Tracheal epithelial cell (primary cell): Measurements from ENCODE around the gene CDHR5. TPM values are rescaled to one million over a fixed set of nuclear protein-coding genes. Genes with fewer than 3 reads are reported as not detected.

Experiments
- total RNA-seq: library from RNA; depleted of rRNA; stranded (reverse); fragments of >200 nt; gene quantifications from 2 replicates; pipeline ENCODE4 v1.2.1, GENCODE V29; 2014

The CDHR5 gene
- not detected in 2 replicates for total RNA-seq

GRCh38 chr11:624705-625635 lies at the start of gene CDHR5:
Gene CDHR5 (minus strand): TSS chr11:624955. CDS start chr11:624902, 53 bp downstream.

GRCh38 chr11:636511-637332 lies 12.0 kb upstream of the CDHR5 start, which contains the start of gene DRD4:
Gene DRD4 (plus strand): TSS chr11:637269. CDS start chr11:637305, 36 bp downstream.

GRCh38 chr11:626475-627307 lies 1.9 kb upstream of the CDHR5 start, which contains the start of gene SCT:
Gene SCT (minus strand): TSS chr11:627181. CDS start chr11:627143, 38 bp downstream.

GRCh38 chr11:615504-616319 lies 9.0 kb downstream of the CDHR5 start, which contains the start of gene IRF7:
Gene IRF7 (minus strand): TSS chr11:615950. CDS start chr11:615364, 586 bp downstream.

GRCh38 chr11:575996-576768 lies 48.6 kb downstream of the CDHR5 start, which contains the start of gene PHRF1:
Gene PHRF1 (plus strand): TSS chr11:576470. CDS start chr11:581513, 5,043 bp downstream.

Other genes with a start within 250 kb of the CDHR5 start
- 290 and 382 TPM in 2 replicates for gene PKP3, start 230.7 kb downstream of the CDHR5 start, total RNA-seq
- 16.9 and 26.4 TPM in 2 replicates for gene SIGIRR, start 210.0 kb downstream of the CDHR5 start, total RNA-seq
- 7.7 and 16.4 TPM in 2 replicates for gene ANO9, start 182.9 kb downstream of the CDHR5 start, total RNA-seq
- gene PTDSS2, start 174.7 kb downstream of the CDHR5 start, total RNA-seq, result 35.7 and 42.2 TPM in 2 replicates
- 433 and 438 TPM in 2 replicates for gene RNH1, start 117.7 kb downstream of the CDHR5 start, total RNA-seq
- 85.5 and 92.5 TPM in 2 replicates for gene HRAS, start 89.4 kb downstream of the CDHR5 start, total RNA-seq
- gene LRRC56, start 87.4 kb downstream of the CDHR5 start, total RNA-seq, result 0.21 and 0.48 TPM in 2 replicates
- 1.7 and 3.2 TPM in 2 replicates for gene LMNTD2, start 64.2 kb downstream of the CDHR5 start, total RNA-seq
- gene RASSF7, start 64.0 kb downstream of the CDHR5 start, total RNA-seq, result 49.7 and 60.0 TPM in 2 replicates
- gene PHRF1, start 48.5 kb downstream of the CDHR5 start, total RNA-seq, result 20.7 and 28.9 TPM in 2 replicates
- 10.8 and 21.7 TPM in 2 replicates for gene IRF7, start 9.0 kb downstream of the CDHR5 start, total RNA-seq
- not detected in 2 replicates for gene SCT, start 2.2 kb upstream of the CDHR5 start, total RNA-seq
- gene DRD4, start 12.3 kb upstream of the CDHR5 start, total RNA-seq, result not detected in 2 replicates
- gene DEAF1, start 70.3 kb upstream of the CDHR5 start, total RNA-seq, result 31.1 and 41.1 TPM in 2 replicates
- 4.8 and 15.6 TPM in 2 replicates for gene TMEM80, start 70.9 kb upstream of the CDHR5 start, total RNA-seq
- gene EPS8L2, start 81.3 kb upstream of the CDHR5 start, total RNA-seq, result 165 and 183 TPM in 2 replicates
- 259 and 288 TPM in 2 replicates for gene TALDO1, start 122.5 kb upstream of the CDHR5 start, total RNA-seq
- gene GATD1, start 152.5 kb upstream of the CDHR5 start, total RNA-seq, result 19.5 and 23.2 TPM in 2 replicates
- not detected in 2 replicates for gene CEND1, start 165.1 kb upstream of the CDHR5 start, total RNA-seq
- 9.2 and 11.3 TPM in 2 replicates for gene SLC25A22, start 173.3 kb upstream of the CDHR5 start, total RNA-seq
- gene PIDD1, start 180.3 kb upstream of the CDHR5 start, total RNA-seq, result 4.8 and 7.2 TPM in 2 replicates
- gene RPLP2, start 185.0 kb upstream of the CDHR5 start, total RNA-seq, result 347 and 511 TPM in 2 replicates
- 11.1 and 11.9 TPM in 2 replicates for gene PNPLA2, start 194.0 kb upstream of the CDHR5 start, total RNA-seq
- 0.43 and 2.4 TPM in 2 replicates for gene CRACR2B, start 203.0 kb upstream of the CDHR5 start, total RNA-seq
- 274 and 430 TPM in 2 replicates for gene CD151, start 208.0 kb upstream of the CDHR5 start, total RNA-seq
- 15.1 and 37.4 TPM in 2 replicates for gene POLR2L, start 217.6 kb upstream of the CDHR5 start, total RNA-seq
- gene TSPAN4, start 217.9 kb upstream of the CDHR5 start, total RNA-seq, result 45.0 and 53.3 TPM in 2 replicates